ENCODE measurements around the gene DCLRE1B.

The DCLRE1B gene

DNA sequence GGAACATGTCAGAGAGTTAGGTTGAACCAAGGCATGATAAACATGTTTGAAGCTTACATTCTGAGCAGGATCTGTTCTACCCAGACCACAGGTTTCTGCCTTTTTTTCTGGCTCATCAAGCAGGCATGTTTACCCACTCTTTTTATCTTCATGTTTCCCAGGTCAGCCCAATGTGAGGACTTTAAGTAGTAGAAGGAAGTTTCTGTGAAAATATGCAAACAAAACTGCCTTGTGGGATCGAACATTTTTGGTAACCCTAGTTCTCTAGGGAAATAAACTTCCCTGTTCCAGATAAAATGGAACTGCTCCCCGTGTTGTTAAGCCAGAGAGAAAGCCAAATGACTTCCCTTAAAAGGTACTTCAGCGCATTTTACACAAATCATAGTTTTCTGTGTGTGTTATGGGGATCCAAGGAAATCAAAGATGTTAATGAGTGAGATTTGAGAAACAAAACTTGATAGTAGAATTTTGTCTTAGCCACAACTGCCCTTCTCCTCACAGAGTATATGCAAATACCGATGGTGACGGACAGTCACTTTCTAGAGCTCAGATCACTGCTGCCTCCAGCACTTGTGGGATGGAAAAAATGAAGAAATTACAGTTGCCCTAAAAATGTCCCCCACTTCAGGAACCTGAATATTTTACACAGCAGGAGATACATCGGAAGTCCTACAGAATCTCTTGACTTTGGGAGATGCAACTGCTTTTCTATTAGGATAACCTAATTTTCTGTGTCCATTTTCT lies 23.2 kb downstream of the DCLRE1B start:
- no peak for DNase-seq (ENCODE audit: low read depth in 3 of 3)

DNA sequence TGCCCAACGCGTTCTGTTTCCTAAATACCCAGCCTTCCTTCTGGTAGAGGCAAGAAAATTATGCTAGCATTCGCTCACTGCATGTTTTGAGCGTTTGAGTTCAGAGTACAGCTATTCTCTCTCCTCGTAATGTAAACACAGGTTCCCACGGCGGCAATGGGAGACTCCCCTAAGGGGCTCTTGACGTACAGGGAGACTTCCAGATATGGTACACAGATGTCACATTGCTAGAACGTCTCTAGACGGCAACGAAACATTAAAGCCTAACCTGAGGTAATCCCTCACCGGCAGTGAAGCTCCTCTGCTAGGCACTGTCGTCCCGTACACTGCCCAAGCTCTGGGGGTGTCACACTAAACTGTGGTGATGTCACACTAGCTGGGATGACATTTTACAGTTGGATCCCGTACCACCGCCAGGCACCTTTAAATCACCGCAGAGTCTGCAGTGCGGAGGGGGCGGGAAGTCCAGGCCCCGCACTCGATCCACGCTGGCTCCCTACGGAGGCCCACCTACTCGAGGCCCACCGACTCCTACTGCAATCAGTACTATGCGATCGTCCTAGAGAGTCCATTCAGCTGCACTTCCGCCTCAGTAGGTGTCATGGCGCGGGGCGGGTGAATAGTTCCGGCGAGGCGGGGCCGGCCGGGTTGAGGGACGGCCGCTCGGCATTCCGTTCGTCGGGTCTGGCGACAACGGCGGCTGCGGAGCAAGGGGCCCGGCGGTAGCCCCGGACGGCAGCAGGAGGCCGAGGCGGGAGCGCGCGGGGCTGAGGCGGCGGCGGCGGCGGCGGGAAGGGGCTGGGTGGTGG lies 24.0 kb downstream of the DCLRE1B start, which contains the start of gene HIPK1:
HIPK1 (plus strand) TSS at position 384 of the 809 bp plus-strand sequence.
- peak; percentile 84 to 91 (median 85) for DNase-seq (ENCODE audit: low read depth in 3 of 3)

DNA sequence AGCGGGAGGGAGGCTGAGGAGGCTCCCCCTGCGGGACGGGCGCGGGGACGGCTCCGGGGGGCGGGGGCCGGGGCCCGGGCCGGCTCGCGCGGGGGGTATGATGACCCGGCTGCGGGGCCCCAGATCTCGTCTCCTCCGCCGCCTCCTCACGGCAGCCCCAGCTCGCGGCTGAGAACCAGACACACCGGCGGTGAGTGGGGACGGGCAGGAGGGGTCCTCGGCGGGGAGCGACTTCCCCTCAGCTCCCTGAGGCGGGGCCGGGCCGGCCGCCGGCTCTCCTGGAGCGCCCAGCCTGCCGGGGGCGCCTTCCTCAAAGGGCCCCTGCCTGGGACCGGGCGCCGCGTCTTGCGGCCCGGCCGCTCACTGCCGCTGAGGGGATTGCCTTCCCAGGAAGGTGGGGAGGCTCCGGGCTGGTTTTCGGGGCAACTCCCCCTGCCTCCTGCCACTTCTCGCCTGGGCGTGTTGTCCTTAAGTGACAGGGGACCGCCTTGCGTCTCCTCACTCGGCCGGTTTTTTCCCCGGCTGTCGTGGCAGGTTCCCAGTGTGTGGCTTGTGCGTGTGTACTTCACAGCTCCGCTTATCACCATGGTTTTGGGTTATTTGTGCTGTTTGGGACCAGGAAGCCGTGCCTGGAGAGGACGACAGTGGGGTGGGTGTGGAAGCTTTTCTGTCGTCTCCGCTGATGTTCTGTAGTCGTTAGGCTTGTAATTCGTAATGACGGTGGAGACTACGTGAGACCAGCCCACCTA lies 24.8 kb downstream of the DCLRE1B start:
- DNase-seq (ENCODE audit: low read depth in 3 of 3): peak; percentile 26 to 51 (median 38)

DNA sequence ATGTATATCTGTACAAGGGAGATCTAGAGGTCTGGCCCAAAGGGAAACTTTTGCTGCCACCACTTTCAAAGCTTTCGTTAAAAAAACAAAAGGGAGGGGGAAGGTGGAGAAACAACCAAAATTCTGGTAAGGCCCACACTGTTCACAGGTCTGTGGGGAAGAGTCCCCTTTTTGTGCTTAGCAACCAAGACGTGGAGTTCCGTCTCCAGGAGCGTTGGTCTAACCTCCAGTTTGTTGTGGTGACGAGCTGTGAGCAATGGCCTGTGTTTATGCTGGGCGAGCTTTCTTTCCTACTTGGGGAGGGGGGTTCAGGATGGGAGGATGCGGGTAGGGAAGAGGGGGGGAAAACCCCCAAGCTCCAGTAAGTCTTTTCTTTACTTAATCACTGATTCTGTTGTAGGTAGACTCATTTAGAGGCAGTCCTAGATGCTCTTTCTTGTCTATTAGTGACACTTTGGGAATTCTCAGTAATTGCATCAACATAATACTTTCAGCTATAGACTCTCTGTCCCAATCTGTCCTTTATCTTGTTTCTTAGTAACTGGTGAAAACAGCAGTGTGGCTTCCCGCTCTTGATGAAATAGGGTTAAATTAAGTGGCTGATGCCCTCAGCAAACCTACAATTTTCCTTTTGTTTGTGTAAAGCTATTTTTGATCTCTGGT lies 25.5 kb downstream of the DCLRE1B start:
- peak; percentile 25 to 60 (median 45) for DNase-seq (ENCODE audit: low read depth in 3 of 3)

DNA sequence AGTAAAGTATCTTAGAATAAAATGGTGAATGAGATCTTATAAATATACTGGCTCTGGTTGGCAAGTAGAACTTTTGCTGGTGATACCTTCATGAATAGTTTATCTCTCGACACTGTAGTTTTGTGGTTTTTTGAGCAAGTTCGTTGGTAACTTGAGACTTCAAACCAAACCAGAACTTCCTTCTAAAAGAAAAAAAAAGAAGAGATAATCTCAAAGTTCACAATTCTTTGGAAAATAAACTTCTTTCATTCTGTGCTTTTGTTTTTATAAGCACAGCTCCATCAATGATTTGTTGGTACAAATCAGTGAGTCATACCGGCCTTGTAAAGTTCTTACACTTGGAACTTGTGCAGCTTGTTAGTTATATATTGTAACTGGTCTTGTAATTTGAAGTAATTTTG lies 26.3 kb downstream of the DCLRE1B start:
- no peak for DNase-seq (ENCODE audit: low read depth in 3 of 3)

DNA sequence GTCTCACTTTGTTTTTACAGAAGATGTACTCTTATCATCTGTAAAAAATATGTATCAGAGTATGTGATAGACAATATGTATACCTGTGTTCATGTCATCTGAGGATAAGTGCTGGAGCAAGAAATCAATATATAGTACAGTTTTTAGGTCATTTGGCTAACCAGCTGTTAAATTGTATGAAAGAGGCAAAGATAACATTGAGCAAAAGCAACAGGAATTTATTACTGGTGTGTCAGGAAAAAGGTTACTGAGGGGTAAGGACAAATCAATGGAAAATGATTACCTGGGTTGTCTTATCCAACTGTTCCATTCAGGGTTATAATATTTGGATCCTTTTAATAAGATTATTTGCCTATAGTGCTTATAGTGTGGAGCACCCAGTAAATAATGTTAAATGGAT lies 28.9 kb downstream of the DCLRE1B start:
- no peak for DNase-seq (ENCODE audit: low read depth in 3 of 3)

DNA sequence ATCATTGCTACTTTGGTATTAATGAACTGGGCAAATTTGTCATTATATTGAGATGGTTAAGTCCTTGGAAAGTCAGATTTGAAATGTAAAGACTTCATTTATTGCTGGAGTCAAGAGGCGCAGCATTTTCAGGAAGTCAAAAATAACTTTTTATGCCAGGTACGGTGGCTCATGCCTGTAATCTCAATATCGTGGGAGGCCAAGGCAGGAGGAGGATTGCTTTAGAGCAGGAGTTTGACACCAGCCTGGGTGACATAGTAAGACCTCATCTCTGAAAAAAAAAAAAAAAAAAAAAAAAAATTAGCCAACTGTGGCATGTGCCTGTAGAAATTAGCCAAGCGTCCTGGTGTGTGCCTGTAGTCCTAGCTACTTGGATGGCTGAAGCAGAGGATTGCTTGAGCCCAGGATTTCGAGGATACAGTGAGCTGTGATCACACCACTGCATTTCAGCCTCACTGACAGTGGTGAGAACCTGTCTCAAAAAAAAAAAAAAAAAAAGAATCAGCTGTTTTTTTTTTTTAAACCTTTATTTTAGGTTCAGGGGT lies 29.5 kb downstream of the DCLRE1B start:
- DNase-seq (ENCODE audit: low read depth in 3 of 3): no peak

DNA sequence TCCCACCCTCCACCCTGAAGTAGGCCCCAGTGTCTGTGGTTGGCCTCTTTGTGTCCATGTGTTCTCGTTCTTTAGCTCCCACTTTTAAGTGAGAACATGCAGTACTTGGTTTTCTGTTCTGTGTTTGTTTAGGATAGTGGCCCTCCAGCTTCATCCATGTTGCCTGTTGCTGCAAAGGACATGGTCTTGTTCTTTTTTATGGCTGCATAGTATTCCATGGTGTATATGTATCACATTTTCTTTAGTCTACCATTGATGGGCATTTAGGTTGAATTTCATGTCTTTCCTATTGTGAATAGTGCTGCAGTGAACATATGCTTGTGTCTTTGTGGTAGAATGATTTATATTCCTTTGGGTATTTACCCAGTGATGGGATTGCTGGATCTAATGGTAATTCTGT lies 30.1 kb downstream of the DCLRE1B start:
- DNase-seq (ENCODE audit: low read depth in 3 of 3): no peak

DNA sequence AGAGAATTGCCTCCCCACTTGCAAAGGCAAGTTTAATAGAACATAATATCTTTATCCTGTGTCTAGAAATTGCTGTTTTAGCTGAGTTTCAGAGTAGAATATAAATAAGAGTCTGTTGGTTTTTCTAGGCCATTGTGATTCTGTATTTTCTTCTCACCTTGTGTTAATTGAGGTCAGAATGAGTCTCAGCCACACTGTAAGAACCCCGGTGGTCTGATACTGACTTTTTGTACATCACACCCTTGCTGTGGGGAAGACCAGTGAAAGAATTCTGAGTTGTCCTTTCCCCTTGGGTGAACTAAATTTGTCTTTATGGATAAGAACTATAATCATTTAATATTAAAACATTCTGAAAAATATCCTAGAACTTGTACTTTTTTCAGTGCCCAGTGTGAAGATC lies 30.8 kb downstream of the DCLRE1B start:
- DNase-seq (ENCODE audit: low read depth in 3 of 3): no peak

DNA sequence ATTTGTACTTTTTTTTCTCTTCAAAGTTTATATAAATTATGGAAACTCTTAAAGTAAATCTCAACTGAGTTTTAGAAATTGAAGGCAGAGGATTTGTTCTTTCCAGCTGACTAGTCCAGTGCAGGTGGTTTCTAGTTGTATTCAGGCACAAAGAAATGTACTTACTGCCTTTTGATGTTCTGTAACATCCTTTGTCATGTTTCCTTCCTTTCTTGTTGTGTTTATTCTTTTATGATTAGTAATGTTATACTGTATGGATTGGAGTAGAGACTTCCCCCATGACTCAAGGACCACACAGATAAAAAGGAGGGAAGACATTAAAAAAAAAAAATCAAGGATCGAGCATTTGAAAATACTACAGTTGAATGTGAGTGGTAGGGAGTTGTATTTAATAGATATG lies 32.0 kb downstream of the DCLRE1B start:
- no peak for DNase-seq (ENCODE audit: low read depth in 3 of 3)

DNA sequence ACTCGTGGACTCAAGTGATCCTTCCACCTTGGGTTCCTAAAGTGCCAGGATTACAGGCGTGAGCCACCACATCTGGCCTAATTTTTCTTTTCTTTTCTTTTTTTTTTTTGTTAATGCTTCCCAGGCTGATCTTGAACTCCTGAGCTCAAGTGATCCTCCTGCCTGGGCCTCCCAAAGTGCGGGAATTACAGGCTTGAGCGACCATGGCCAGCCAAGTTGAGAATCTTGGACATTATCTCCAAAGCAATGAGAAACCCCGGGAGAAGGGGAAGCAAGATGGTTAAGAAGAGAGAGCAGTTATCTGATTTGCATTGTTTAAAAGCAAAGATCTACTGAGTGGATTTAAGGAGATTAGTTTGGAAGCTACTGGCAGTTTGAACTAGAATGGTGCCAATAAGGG lies 33.1 kb downstream of the DCLRE1B start:
- DNase-seq (ENCODE audit: low read depth in 3 of 3): no peak

DNA sequence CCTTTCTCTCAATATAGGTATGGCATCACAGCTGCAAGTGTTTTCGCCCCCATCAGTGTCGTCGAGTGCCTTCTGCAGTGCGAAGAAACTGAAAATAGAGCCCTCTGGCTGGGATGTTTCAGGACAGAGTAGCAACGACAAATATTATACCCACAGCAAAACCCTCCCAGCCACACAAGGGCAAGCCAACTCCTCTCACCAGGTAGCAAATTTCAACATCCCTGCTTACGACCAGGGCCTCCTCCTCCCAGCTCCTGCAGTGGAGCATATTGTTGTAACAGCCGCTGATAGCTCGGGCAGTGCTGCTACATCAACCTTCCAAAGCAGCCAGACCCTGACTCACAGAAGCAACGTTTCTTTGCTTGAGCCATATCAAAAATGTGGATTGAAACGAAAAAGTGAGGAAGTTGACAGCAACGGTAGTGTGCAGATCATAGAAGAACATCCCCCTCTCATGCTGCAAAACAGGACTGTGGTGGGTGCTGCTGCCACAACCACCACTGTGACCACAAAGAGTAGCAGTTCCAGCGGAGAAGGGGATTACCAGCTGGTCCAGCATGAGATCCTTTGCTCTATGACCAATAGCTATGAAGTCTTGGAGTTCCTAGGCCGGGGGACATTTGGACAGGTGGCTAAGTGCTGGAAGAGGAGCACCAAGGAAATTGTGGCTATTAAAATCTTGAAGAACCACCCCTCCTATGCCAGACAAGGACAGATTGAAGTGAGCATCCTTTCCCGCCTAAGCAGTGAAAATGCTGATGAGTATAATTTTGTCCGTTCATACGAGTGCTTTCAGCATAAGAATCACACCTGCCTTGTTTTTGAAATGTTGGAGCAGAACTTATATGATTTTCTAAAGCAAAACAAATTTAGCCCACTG lies 35.5 kb downstream of the DCLRE1B start:
- peak in 2 of 3 experiments; percentile 12 to 38 for DNase-seq (ENCODE audit: low read depth in 3 of 3)

DNA sequence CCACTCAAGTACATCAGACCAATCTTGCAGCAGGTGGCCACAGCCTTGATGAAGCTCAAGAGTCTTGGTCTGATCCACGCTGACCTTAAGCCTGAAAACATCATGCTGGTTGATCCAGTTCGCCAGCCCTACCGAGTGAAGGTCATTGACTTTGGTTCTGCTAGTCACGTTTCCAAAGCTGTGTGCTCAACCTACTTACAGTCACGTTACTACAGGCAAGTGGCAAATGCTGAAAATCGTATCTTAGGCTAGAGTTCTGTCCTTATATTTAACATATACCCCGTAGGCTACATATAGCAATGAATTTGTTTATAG lies 36.1 kb downstream of the DCLRE1B start:
- no peak for DNase-seq (ENCODE audit: low read depth in 3 of 3)

DNA sequence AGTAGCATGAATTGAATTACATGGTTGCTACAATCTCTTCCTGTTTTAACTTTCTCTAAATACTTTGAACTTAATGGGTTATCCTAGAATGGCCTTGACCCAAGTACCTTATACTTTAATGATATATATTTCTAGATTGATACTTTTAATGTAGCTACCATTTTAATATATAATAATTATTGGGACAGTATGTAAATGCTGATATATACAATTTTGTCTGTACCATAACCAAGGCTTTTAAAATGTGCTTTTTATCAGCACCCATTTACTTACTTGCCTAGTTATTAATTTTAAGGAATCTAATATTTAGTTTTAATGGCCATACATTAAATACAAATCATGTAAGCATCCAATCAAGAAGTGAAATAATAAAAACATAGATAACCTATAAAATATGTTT lies 37.4 kb downstream of the DCLRE1B start:
- DNase-seq (ENCODE audit: low read depth in 3 of 3): no peak

DNA sequence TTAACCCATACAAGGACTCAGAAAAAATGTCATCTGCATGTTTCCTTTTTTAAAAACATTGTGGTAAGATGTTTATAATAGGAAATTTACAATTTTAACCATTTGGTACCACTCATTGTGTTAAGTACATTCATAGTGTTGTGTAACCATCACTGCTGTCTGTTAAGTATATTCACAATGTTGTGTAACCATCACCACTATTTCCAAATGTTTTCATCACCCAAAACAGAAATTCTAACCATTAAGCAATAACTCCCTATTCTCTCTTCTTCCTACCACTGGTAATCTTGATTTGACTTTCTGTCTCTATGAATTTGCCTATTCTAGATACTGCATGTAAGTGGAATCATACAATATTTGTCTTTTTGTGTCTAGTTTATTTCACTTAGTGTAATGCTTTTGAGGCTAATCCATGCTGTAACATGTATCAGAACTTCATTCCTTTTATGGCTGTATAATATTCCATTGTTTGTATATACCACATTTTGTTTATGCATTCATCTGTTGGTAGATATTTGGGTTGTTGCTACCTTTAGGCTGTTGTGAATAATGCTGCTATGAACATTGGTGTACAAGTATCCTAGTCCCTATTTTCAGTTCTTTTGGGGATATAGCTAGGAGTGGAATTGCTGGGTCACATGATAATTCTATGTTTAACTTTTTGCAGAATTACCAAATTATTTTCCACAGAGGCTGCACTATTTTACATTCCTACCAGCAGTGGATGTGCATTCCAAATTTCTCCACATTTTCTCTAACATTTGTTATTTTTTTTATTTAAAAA lies 38.1 kb downstream of the DCLRE1B start:
- DNase-seq (ENCODE audit: low read depth in 3 of 3): no peak

DNA sequence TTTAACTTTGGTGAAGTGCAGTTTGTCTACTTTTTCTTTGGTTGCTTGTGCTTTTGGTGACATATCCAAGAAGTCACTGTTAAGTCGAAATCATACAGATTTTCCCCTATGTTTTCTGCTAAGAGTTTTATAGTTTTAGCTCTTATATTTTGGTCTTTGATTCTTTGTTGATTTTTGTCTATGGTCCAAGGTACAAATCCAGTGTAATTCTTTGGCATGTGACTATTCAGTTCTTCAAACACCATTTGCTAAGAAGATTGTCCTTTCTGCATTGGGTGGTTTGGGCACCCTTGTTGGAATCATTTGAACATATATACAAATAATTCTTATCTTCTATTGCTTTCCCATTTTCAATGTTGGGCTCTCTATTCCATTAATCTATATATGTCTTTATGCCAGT lies 40.2 kb downstream of the DCLRE1B start:
- DNase-seq (ENCODE audit: low read depth in 3 of 3): no peak

DNA sequence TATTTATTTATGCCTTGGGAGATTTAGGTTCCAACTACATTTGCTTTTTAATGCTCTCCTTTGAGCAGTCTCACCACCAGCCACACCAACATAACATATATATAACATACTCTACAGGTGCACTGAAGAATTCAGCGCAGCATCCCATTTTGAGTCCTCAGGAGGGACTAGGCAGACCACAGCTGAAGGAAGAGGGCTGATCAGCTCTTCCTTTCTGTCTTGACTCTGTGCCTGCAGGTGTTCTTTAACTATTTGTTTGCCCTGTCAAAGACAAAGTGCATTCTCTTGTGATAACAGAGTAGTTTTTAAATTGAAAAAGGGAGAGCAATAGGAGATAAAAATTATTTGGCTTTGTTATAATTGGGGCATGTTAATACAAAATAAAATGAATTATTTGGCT lies 41.0 kb downstream of the DCLRE1B start:
- DNase-seq (ENCODE audit: low read depth in 3 of 3): no peak

DNA sequence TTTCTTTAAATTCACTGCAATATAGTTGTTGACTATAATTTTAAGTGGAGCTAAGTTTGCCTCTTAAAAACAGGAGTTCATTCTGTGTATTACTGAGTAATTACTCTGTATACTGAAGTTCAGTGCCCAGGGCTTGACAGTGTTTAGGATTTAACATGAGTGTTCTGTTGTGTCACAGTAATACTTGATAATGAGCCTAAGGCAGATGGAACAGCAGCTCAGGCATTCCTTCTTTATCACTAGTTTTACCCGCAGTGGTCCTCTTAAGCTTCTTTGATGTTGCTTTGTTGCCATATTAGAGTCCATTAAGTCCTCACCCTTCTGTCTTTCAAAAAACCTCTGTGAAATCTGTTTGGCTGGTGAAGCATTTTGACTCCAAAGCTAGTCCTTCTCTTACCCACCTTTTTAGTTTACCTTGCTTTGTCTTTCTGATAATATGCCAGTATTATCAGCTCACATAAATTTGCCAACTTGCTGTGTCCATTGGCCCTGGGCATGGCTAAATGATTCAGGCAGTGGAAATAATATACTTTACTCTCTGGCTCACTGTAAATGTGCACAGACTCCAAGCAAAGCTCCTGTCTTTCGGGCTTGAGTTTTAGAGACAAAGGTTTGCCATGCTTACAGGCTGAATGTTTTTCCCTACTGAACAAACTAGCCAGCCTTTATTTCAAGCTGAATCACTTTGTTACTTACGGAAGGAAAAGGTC lies 41.7 kb downstream of the DCLRE1B start:
- DNase-seq (ENCODE audit: low read depth in 3 of 3): no peak

DNA sequence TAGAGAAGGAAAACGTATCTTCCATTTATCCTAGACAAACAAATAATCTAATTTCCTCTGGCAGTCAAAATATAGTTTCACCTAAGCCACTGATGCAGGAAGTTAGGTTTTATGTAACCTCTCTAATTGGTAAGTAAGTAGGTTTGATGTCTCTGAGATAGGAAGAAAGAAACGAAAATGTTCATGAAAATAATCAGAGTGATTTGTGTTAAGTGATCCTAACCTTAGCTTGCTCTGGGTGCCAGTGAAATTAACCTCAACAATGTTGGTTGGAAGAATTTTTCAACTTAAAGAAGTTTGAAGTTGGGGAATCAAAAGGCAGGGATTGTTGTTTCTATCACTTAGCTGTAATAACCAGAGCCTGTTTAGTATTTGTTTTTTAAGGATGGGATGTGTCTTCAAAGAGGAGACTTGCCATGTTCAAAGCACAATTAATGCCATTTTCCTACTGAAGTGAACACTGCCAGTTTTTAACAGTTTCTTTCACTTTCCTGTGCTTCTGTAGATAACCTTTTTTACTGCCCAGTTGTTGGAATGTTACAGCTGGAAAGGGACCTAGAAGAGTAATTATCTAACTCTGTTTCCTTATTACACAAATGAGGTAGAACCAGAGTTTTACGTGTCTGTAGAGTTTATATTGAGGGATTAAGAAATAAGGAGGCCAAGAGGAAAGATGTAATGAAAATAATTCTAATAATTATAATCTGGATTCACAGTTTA lies 42.4 kb downstream of the DCLRE1B start:
- no peak for DNase-seq (ENCODE audit: low read depth in 3 of 3)
